ENCODE results near the gene SORCS1.

GRCh38 chr10:106771154-106771553 lies 393.4 kb downstream of the SORCS1 start:
- no peak for TF ChIP-seq TAF1 (conservative IDR thresholded peaks at IDR 0.05)
- no peak for TF ChIP-seq MAX (IDR thresholded peaks at IDR 0.05)
- TF ChIP-seq CTCF (IDR thresholded peaks at IDR 0.05; ENCODE audit: low read depth, low read length, missing input control) = no peak
- no peak for TF ChIP-seq YY1 (IDR thresholded peaks at IDR 0.05)
